Stimulated activated CD4-positive, alpha-beta T cell treated with anti-CD3 and anti-CD28 coated beads, Interleukin-15, amount 100 ng/mL, for 1 hour (primary cell): Measurements from ENCODE around the gene PBRM1.

Source experiments
- DNase-seq, 2 donors: peaks; one replicate each; pipeline ENCODE4 v3.0.0-alpha.2; 2020; ENCODE audit warnings: low read depth in 1 of 2, low spot score in 1 of 2

Gene PBRM1

GRCh38 chr3:52512727-52513126, 173.0 kb downstream of the PBRM1 start:
- DNase-seq: no peak

- DNase-seq: no peak
These were observed 173.6 kb downstream of the PBRM1 start for GRCh38 chr3:52512105-52512504.

GRCh38 chr3:52511509-52511908, 174.2 kb downstream of the PBRM1 start:
- no peak for DNase-seq

GRCh38 chr3:52509753-52510328, 175.9 kb downstream of the PBRM1 start:
- DNase-seq: no peak

- no peak for DNase-seq
These were observed 178.4 kb downstream of the PBRM1 start for GRCh38 chr3:52507359-52507758.

- DNase-seq: no peak
These were observed 179.3 kb downstream of the PBRM1 start for GRCh38 chr3:52506266-52506966.

GRCh38 chr3:52504977-52505376, 180.7 kb downstream of the PBRM1 start:
- DNase-seq: no peak

- DNase-seq: no peak
These were observed 181.8 kb downstream of the PBRM1 start for GRCh38 chr3:52503788-52504424.

- no peak for DNase-seq
These were observed 182.8 kb downstream of the PBRM1 start for GRCh38 chr3:52502808-52503350.

- no peak for DNase-seq
These were observed 183.7 kb downstream of the PBRM1 start for GRCh38 chr3:52502001-52502400.

- no peak for DNase-seq
These were observed 184.7 kb downstream of the PBRM1 start for GRCh38 chr3:52501046-52501445.

- DNase-seq: no peak
These were observed 187.3 kb downstream of the PBRM1 start for GRCh38 chr3:52498137-52499054.

GRCh38 chr3:52495777-52496602, 189.7 kb downstream of the PBRM1 start:
- no peak for DNase-seq
